Effector memory CD4-positive, alpha-beta T cell (primary cell): Measurements from ENCODE around the gene CEACAM16.

Source experiments
- DNase-seq, 3 donors: peaks; one replicate each; pipeline ENCODE4 v3.0.0-alpha.2; 2020
- H3K27ac ChIP-seq: 2 replicates; pipeline ENCODE4 v1.7.0; 2013; ENCODE audit warnings: mild to moderate bottlenecking, low read length, moderate library complexity; ENCODE audit not compliant: insufficient read depth, poor library complexity, severe bottlenecking
- H3K27me3 ChIP-seq: replicated peaks from 2 replicates; pipeline ENCODE4 v1.7.0; 2013; ENCODE audit warnings: mild to moderate bottlenecking, low read length; ENCODE audit not compliant: insufficient read depth, control insufficient read depth, poor library complexity, severe bottlenecking
- H3K36me3 ChIP-seq: 2 replicates; pipeline ENCODE4 v1.7.0; 2013; ENCODE audit warnings: mild to moderate bottlenecking, low read length, moderate library complexity; ENCODE audit not compliant: control insufficient read depth, insufficient read depth
- H3K4me1 ChIP-seq: 2 replicates; pipeline ENCODE4 v1.7.0; 2013; ENCODE audit warnings: low read length, mild to moderate bottlenecking; ENCODE audit not compliant: control insufficient read depth, insufficient read depth, poor library complexity, severe bottlenecking
- H3K4me3 ChIP-seq: 2 replicates; pipeline ENCODE4 v1.7.0; 2013; ENCODE audit warnings: low read length, low read depth, mild to moderate bottlenecking; ENCODE audit not compliant: insufficient read depth, poor library complexity, severe bottlenecking
- H3K9me3 ChIP-seq: 2 replicates; pipeline ENCODE4 v1.7.0; 2013; ENCODE audit warnings: mild to moderate bottlenecking, low read length, moderate library complexity; ENCODE audit not compliant: control insufficient read depth

Gene CEACAM16

GRCh38 chr19:44745341-44745831 lies 46.4 kb downstream of the CEACAM16 start:
- H3K4me1 ChIP-seq: peaks cover 20% of the 10 kb centered on the region
- no peak for DNase-seq

GRCh38 chr19:44745887-44746600 lies 47.1 kb downstream of the CEACAM16 start:
- Histone ChIP-seq H3K4me1 (peaks cover 27% of the 10 kb centered on the region), H3K9me3 (no peaks in the 10 kb centered on the region), H3K4me3 (no peak overlapping the region), H3K36me3 (no peaks in the 10 kb centered on the region), H3K27me3 (no peaks in the 10 kb centered on the region), H3K27ac (peak overlapping the region; percentile 98)
- no peak for DNase-seq

More at GRCh38 chr19:44745341-44745831, 46.4 kb downstream of the CEACAM16 start:
- no peak overlapping the region for H3K4me3 ChIP-seq
- H3K36me3 ChIP-seq: no peaks in the 10 kb centered on the region
- peak overlapping the region; percentile 98 for H3K27ac ChIP-seq
- H3K9me3 ChIP-seq: no peaks in the 10 kb centered on the region
- H3K27me3 ChIP-seq: no peaks in the 10 kb centered on the region

- H3K36me3 ChIP-seq: no peaks in the 10 kb centered on the region
- H3K27me3 ChIP-seq: no peaks in the 10 kb centered on the region
- peaks cover 32% of the 10 kb centered on the region for H3K4me1 ChIP-seq
- DNase-seq: no peak
- peak overlapping the region; percentile 98 for H3K27ac ChIP-seq
- no peaks in the 10 kb centered on the region for H3K9me3 ChIP-seq
- no peak overlapping the region for H3K4me3 ChIP-seq
These were observed 47.6 kb downstream of the CEACAM16 start for GRCh38 chr19:44746616-44746945.

GRCh38 chr19:44746946-44747738 lies 48.2 kb downstream of the CEACAM16 start:
- peak overlapping the region; percentile 98 for H3K27ac ChIP-seq
- H3K9me3 ChIP-seq: no peaks in the 10 kb centered on the region
- peaks cover 36% of the 10 kb centered on the region for H3K4me1 ChIP-seq

GRCh38 chr19:44747739-44748425 lies 48.9 kb downstream of the CEACAM16 start:
- peak in 1 of 3 donors; percentile 18 for DNase-seq
- Histone ChIP-seq H3K4me3 (peak overlapping the region; percentile 76), H3K27me3 (no peaks in the 10 kb centered on the region), H3K27ac (peak overlapping the region; percentile 98), H3K9me3 (no peaks in the 10 kb centered on the region), H3K4me1 (peaks cover 44% of the 10 kb centered on the region), H3K36me3 (peaks cover 5% of the 10 kb centered on the region)

More at GRCh38 chr19:44746946-44747738, 48.2 kb downstream of the CEACAM16 start:
- H3K36me3 ChIP-seq: no peaks in the 10 kb centered on the region
- DNase-seq: peak; percentile 93 to 96 (median 93)
- H3K4me3 ChIP-seq: peak overlapping the region; percentile 76
- no peaks in the 10 kb centered on the region for H3K27me3 ChIP-seq

GRCh38 chr19:44748426-44749254 lies 49.7 kb downstream of the CEACAM16 start, which contains the start of gene BCL3:
TSS of gene BCL3 (plus strand) at chr19:44748708. CDS start at chr19:44748791, 83 bp downstream.
- Histone ChIP-seq H3K36me3 (peaks cover 5% of the 10 kb centered on the region), H3K4me1 (peaks cover 46% of the 10 kb centered on the region), H3K9me3 (no peaks in the 10 kb centered on the region), H3K4me3 (peak within 1 kb of the TSS; percentile 76), H3K27me3 (no peaks in the 10 kb centered on the region), H3K27ac (peak within 1 kb of the TSS; percentile 98)
- peak; percentile 74 to 81 (median 80) for DNase-seq

GRCh38 chr19:44749292-44749691 lies 50.3 kb downstream of the CEACAM16 start:
- peak overlapping the region; percentile 98 for H3K27ac ChIP-seq
- H3K36me3 ChIP-seq: peaks cover 5% of the 10 kb centered on the region
- no peak for DNase-seq
- no peaks in the 10 kb centered on the region for H3K9me3 ChIP-seq
- H3K4me1 ChIP-seq: peaks cover 52% of the 10 kb centered on the region
- H3K27me3 ChIP-seq: no peaks in the 10 kb centered on the region
- H3K4me3 ChIP-seq: peak overlapping the region; percentile 52

- H3K9me3 ChIP-seq: no peaks in the 10 kb centered on the region
- peaks cover 5% of the 10 kb centered on the region for H3K36me3 ChIP-seq
- H3K4me1 ChIP-seq: peaks cover 59% of the 10 kb centered on the region
- peak overlapping the region; percentile 98 for H3K27ac ChIP-seq
- no peak for DNase-seq
- peak overlapping the region; percentile 52 for H3K4me3 ChIP-seq
- H3K27me3 ChIP-seq: no peaks in the 10 kb centered on the region
These were observed 51.0 kb downstream of the CEACAM16 start for GRCh38 chr19:44749994-44750393.

GRCh38 chr19:44752123-44752815 lies 53.3 kb downstream of the CEACAM16 start:
- Histone ChIP-seq H3K36me3 (peaks cover 12% of the 10 kb centered on the region), H3K27me3 (no peaks in the 10 kb centered on the region), H3K4me3 (peak overlapping the region; percentile 76), H3K27ac (peak overlapping the region; percentile 94), H3K4me1 (peaks cover 66% of the 10 kb centered on the region), H3K9me3 (no peaks in the 10 kb centered on the region)
- no peak for DNase-seq
